Calu3 (cell line): Measurements from ENCODE around the gene TRERF1. TPM values are rescaled to one million over a fixed set of nuclear protein-coding genes. Genes with fewer than 3 reads are reported as not detected.

Source experiments
- BruUV-seq: library from RNA; stranded (reverse); fragments of 400-500 nt; replicated peaks from 2 replicates; lab custom pipeline; 2021; lab: Mats Ljungman, UMichigan
- CTCF ChIA-PET: fragments of 300-600 bp; sonication (Branson Sonifier 250); formaldehyde crosslinking; loops from one replicate; lab custom pipeline; 2022; ENCODE audit warnings: antibody characterized with exemption; lab: Charles Lee
- DNase-seq: peaks from one replicate; pipeline ENCODE4 v3.0.0; 2022
- H3K27ac Mint-ChIP-seq: one replicate; pipeline ENCODE4 v1.8.0; 2022; ENCODE audit warnings: mixed read lengths; ENCODE audit not compliant: unreplicated experiment
- H3K27me3 Mint-ChIP-seq: one replicate; pipeline ENCODE4 v1.8.0; 2022; ENCODE audit warnings: mixed read lengths; ENCODE audit not compliant: unreplicated experiment
- H3K36me3 Mint-ChIP-seq: one replicate; pipeline ENCODE4 v1.8.0; 2022; ENCODE audit warnings: mild to moderate bottlenecking, moderate library complexity, mixed read lengths; ENCODE audit not compliant: insufficient read depth, unreplicated experiment
- H3K4me1 Mint-ChIP-seq: one replicate; pipeline ENCODE4 v1.8.0; 2022; ENCODE audit warnings: mild to moderate bottlenecking, low read depth, mixed read lengths; ENCODE audit not compliant: unreplicated experiment
- H3K4me3 Mint-ChIP-seq: one replicate; pipeline ENCODE4 v1.8.0; 2022; ENCODE audit warnings: mild to moderate bottlenecking, low read depth, moderate library complexity, mixed read lengths; ENCODE audit not compliant: unreplicated experiment
- H3K9me3 Mint-ChIP-seq: one replicate; pipeline ENCODE4 v1.8.0; 2022; ENCODE audit warnings: low read depth, mixed read lengths; ENCODE audit not compliant: unreplicated experiment
- CTCF ChIP-seq: fragments of 200-600 bp; IDR thresholded peaks from one replicate; pipeline ENCODE4 v1.8.0; 2022; ENCODE audit warnings: antibody characterized with exemption; ENCODE audit not compliant: unreplicated experiment
- intact Hi-C: fragments of 100-400 bp; cut with micrococcal nuclease; formaldehyde crosslinking; loops from one replicate; pipeline ENCODE4 v1.10.0; 2022; ENCODE audit not compliant: unreplicated experiment
- total RNA-seq: library from RNA; stranded (reverse); gene quantifications from 2 replicates; pipeline ENCODE4 v1.2.3, GENCODE V29; 2022

The TRERF1 gene
- total RNA-seq, 1 experiment from 2014 or later, result 1.4 TPM

- DNase-seq, result no peak
- Mint-ChIP-seq H3K36me3 (peaks cover 4% of the 10 kb centered on the region), H3K9me3 (no peaks in the 10 kb centered on the region), H3K27ac (no peak overlapping the region), H3K27me3 (peaks cover 8% of the 10 kb centered on the region), H3K4me3 (no peak overlapping the region), H3K4me1 (peaks cover 26% of the 10 kb centered on the region)
- CTCF ChIA-PET, result no interaction called here
- BruUV-seq, result no TSS peak
- intact Hi-C loops, result no loop called here
- no peak for TF ChIP-seq CTCF
Measured at GRCh38 chr6:42275376-42276033, 176.2 kb downstream of the TRERF1 start.

- H3K36me3 Mint-ChIP-seq, result peaks cover 4% of the 10 kb centered on the region
- peaks cover 8% of the 10 kb centered on the region for H3K27me3 Mint-ChIP-seq
- intact Hi-C loops, result no loop called here
- no peak for TF ChIP-seq CTCF
- BruUV-seq, result no TSS peak
- DNase-seq, result no peak
- peaks cover 20% of the 10 kb centered on the region for H3K4me1 Mint-ChIP-seq
- no peaks in the 10 kb centered on the region for H3K9me3 Mint-ChIP-seq
- H3K27ac Mint-ChIP-seq, result no peak overlapping the region
- CTCF ChIA-PET, result no interaction called here
- H3K4me3 Mint-ChIP-seq, result no peak overlapping the region
Measured at GRCh38 chr6:42274898-42275297, 176.8 kb downstream of the TRERF1 start.

GRCh38 chr6:42271834-42272805 is 179.6 kb downstream of the TRERF1 start:
- BruUV-seq, result no TSS peak
- Mint-ChIP-seq H3K27me3 (peaks cover 8% of the 10 kb centered on the region), H3K4me1 (no peaks in the 10 kb centered on the region), H3K4me3 (no peak overlapping the region), H3K9me3 (no peaks in the 10 kb centered on the region), H3K36me3 (no peaks in the 10 kb centered on the region), H3K27ac (no peak overlapping the region)
- TF ChIP-seq CTCF, result no peak
- DNase-seq, result no peak
- intact Hi-C loops, result no loop called here
- CTCF ChIA-PET, result interaction anchor here (1.3 kb wide), 2 partner anchors 8 kb away, joined by 3 to 4 read pairs; no protein-coding TSS in a partner anchor

- Mint-ChIP-seq H3K27me3 (peaks cover 8% of the 10 kb centered on the region), H3K9me3 (no peaks in the 10 kb centered on the region), H3K4me3 (no peak overlapping the region), H3K27ac (no peak overlapping the region), H3K4me1 (no peaks in the 10 kb centered on the region), H3K36me3 (no peaks in the 10 kb centered on the region)
- no peak for TF ChIP-seq CTCF
- no peak for DNase-seq
- intact Hi-C loops, result no loop called here
- BruUV-seq, result no TSS peak
- CTCF ChIA-PET, result no interaction called here
Measured at GRCh38 chr6:42269974-42270510, 181.7 kb downstream of the TRERF1 start.
